RWPE1 (cell line): ENCODE results near the gene MCM5.

Experiments used
- CTCF ChIA-PET: fragments of 350-600 bp; sonication (Branson Sonifier 250); formaldehyde crosslinking; extraction: SDS; loops from one replicate; lab custom pipeline; 2021; lab: Yijun Ruan, JAX
- POLR2A ChIA-PET: fragments of 400-600 bp; formaldehyde crosslinking; extraction: SDS; loops from one replicate; lab custom pipeline; 2020; ENCODE audit warnings: antibody characterized with exemption; ENCODE audit not compliant: low non-redundant PET; lab: Yijun Ruan, JAX
- DNase-seq: peaks from one replicate; pipeline ENCODE4 v3.0.0; 2012; ENCODE audit warnings: low spot score
- H3K27ac ChIP-seq: fragments of 450-650 bp; 2 replicates; pipeline ENCODE4 v1.5.1; 2017
- CTCF ChIP-seq: fragments of 450-650 bp; conservative IDR thresholded peaks from 2 replicates; pipeline ENCODE4 v1.5.1; 2017; ENCODE audit warnings: low read depth, mild to moderate bottlenecking

Gene MCM5

GRCh38 chr22:35377735-35378134 lies 22.2 kb upstream of the MCM5 start:
- H3K27ac ChIP-seq, result peak overlapping the region; percentile 77
- ChIA-PET CTCF (no interaction called here), POLR2A (no interaction called here)
- DNase-seq, result no peak
- TF ChIP-seq CTCF, result no peak

DNA sequence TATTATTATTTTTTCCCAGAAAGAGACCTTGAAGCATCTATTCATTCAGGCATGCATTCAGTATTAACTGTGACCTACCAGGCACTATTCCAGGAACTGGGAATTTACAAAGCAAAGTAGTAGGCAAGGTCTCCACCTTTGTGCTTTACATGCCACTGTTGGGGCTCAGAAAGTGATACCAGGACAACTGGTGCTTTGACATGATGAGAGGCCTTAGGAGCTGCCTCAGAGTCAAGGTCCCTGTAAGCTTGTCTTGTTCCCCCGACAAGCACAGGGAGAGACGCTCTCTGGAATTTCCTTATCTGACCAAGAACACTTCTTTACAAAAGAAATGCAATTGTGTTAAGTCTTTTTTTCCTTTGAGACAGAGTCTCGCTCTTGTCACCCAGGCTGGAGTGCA lies 21.3 kb upstream of the MCM5 start:
- POLR2A ChIA-PET, result no interaction called here
- no peak overlapping the region for H3K27ac ChIP-seq
- no peak for TF ChIP-seq CTCF
- DNase-seq, result no peak
- CTCF ChIA-PET, result no interaction called here

GRCh38 chr22:35379146-35379993 lies 20.6 kb upstream of the MCM5 start:
- no peak for DNase-seq
- peak overlapping the region; percentile 73 for H3K27ac ChIP-seq
- TF ChIP-seq CTCF, result no peak
- ChIA-PET POLR2A (interaction anchor here (0.6 kb wide), 1 partner anchor 353 kb away, joined by 5 read pairs; no protein-coding TSS in a partner anchor), CTCF (interaction anchor here (0.5 kb wide), 1 partner anchor 248 kb away, joined by 5 read pairs; no protein-coding TSS in a partner anchor)

- CTCF ChIA-PET, result interaction anchor here (0.5 kb wide), 1 partner anchor 247 kb away, joined by 5 read pairs; no protein-coding TSS in a partner anchor
- TF ChIP-seq CTCF, result no peak
- DNase-seq, result no peak
- POLR2A ChIA-PET, result interaction anchor here (0.6 kb wide), 2 partner anchors 38 to 353 kb away, joined by 3 to 5 read pairs; no protein-coding TSS in a partner anchor
- H3K27ac ChIP-seq, result peak overlapping the region; percentile 73
Observed at GRCh38 chr22:35380013-35380412, 19.9 kb upstream of the MCM5 start.

DNA sequence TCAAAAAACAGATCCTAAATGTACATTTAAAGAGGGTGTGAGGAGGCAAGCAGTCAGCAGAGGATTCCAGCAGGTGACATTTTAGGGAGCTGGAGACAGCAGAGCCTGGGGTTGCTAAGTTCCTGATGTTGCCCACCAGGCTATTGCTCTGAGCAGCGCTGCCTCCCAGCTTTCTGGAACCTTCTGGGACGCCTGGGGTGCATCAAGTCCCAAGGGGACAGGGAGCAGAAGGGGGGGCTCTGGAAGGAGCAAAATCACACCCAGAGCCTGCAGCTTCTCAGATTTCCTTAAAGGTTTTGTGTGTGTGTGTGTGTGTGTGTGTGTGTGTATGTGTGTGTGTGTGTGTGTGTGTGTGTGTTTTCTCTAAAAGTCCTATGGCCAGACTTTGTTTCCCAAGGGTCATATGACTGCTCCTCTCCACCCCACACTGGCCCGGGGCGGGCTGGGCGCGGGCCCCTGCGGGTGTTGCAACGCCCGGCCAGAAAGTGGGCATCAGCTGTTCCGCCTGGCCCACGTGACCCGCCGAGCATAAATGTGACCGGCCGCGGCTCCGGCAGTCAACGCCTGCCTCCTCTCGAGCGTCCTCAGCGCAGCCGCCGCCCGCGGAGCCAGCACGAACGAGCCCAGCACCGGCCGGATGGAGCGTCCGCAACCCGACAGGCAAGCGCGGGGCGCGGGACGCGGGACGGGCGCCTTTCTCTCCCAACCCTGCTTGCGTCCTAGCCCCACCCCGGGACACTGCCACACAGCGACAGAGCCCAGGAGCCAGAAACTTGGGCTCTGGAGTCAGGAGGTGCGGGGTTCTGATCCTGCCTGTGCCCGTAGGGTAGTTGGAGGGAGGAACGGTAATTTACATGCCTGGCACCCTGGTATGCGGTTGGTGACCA lies 19.2 kb upstream of the MCM5 start, which contains the start of gene HMOX1:
HMOX1 (plus strand) TSS at position 560 of the 887 bp plus-strand sequence; CDS start at position 638, 78 bp downstream.
- POLR2A ChIA-PET, result interaction anchor here (0.6 kb wide), 1 partner anchor 39 kb away, joined by 3 read pairs; no protein-coding TSS in a partner anchor
- peak; percentile 49 for DNase-seq
- TF ChIP-seq CTCF, result no peak; the same call in 1 of the 2 replicates
- CTCF ChIA-PET, result no interaction called here
- H3K27ac ChIP-seq, result peak within 1 kb of the TSS; percentile 73
